ENCODE data around the gene KLHL14. TPM values are rescaled to one million over a fixed set of nuclear protein-coding genes. Genes with fewer than 3 reads are reported as not detected.

KLHL14 gene
- total RNA-seq, 1 donor from 2014 or later: 1.6 TPM

GRCh38 chr18:32770666-32771168 is 2.1 kb downstream of the KLHL14 start:
- peak in 1 of 2 donors; percentile 10 for DNase-seq (ENCODE audit: low read depth in 2 of 2)

GRCh38 chr18:32770054-32770665 is 2.7 kb downstream of the KLHL14 start:
- DNase-seq (ENCODE audit: low read depth in 2 of 2): peak; percentile 5 to 61

GRCh38 chr18:32769586-32770053 is 3.2 kb downstream of the KLHL14 start:
- DNase-seq (ENCODE audit: low read depth in 2 of 2): peak in 1 of 2 donors; percentile 20

GRCh38 chr18:32769071-32769585 is 3.7 kb downstream of the KLHL14 start:
- no peak for DNase-seq (ENCODE audit: low read depth in 2 of 2)

- no peak for DNase-seq (ENCODE audit: low read depth in 2 of 2)
Measured at GRCh38 chr18:32767400-32767799, 5.4 kb downstream of the KLHL14 start.

- no peak for DNase-seq (ENCODE audit: low read depth in 2 of 2)
Measured at GRCh38 chr18:32764611-32765244, 8.1 kb downstream of the KLHL14 start.

GRCh38 chr18:32763293-32763692 is 9.5 kb downstream of the KLHL14 start:
- no peak for DNase-seq (ENCODE audit: low read depth in 2 of 2)

- DNase-seq (ENCODE audit: low read depth in 2 of 2): no peak
Measured at GRCh38 chr18:32761231-32761630, 11.6 kb downstream of the KLHL14 start.

GRCh38 chr18:32760391-32760790 is 12.4 kb downstream of the KLHL14 start:
- no peak for DNase-seq (ENCODE audit: low read depth in 2 of 2)

- no peak for DNase-seq (ENCODE audit: low read depth in 2 of 2)
Measured at GRCh38 chr18:32759611-32760167, 13.1 kb downstream of the KLHL14 start.

- no peak for DNase-seq (ENCODE audit: low read depth in 2 of 2)
Measured at GRCh38 chr18:32754508-32755263, 18.1 kb downstream of the KLHL14 start.

GRCh38 chr18:32753656-32754260 is 19.1 kb downstream of the KLHL14 start:
- no peak for DNase-seq (ENCODE audit: low read depth in 2 of 2)

- DNase-seq (ENCODE audit: low read depth in 2 of 2): no peak
Measured at GRCh38 chr18:32750328-32750727, 22.5 kb downstream of the KLHL14 start.

- no peak for DNase-seq (ENCODE audit: low read depth in 2 of 2)
Measured at GRCh38 chr18:32749809-32750208, 23.0 kb downstream of the KLHL14 start.

GRCh38 chr18:32742579-32742978 is 30.2 kb downstream of the KLHL14 start:
- DNase-seq (ENCODE audit: low read depth in 2 of 2): no peak

- peak; percentile 22 to 42 for DNase-seq (ENCODE audit: low read depth in 2 of 2)
Measured at GRCh38 chr18:32735781-32736180, 37.0 kb downstream of the KLHL14 start.

- DNase-seq (ENCODE audit: low read depth in 2 of 2): no peak
Measured at GRCh38 chr18:32734442-32734841, 38.4 kb downstream of the KLHL14 start.

GRCh38 chr18:32732165-32732564 is 40.7 kb downstream of the KLHL14 start:
- peak; percentile 5 to 25 for DNase-seq (ENCODE audit: low read depth in 2 of 2)

GRCh38 chr18:32730620-32731091 is 42.2 kb downstream of the KLHL14 start:
- peak; percentile 17 to 64 for DNase-seq (ENCODE audit: low read depth in 2 of 2)

- no peak for DNase-seq (ENCODE audit: low read depth in 2 of 2)
Measured at GRCh38 chr18:32730068-32730467, 42.8 kb downstream of the KLHL14 start.

GRCh38 chr18:32724071-32724749 is 48.6 kb downstream of the KLHL14 start:
- no peak for DNase-seq (ENCODE audit: low read depth in 2 of 2)

Data from lung microvascular endothelial cell (primary cell).